NK-92 treated with Interleukin-12 subunit alpha and Interleukin-12 subunit beta, amount 100 ng/mL, for 24 hours (cell line): Measurements from ENCODE around the gene ANKRD63.
A peak's percentile ranks its signal among the peaks of the same experiment; 100 is the strongest.

Source experiments
- DNase-seq: peaks from one replicate; lab custom pipeline; 2025; lab: John Stamatoyannopoulos, UW

The ANKRD63 gene

GRCh38 chr15:40313531-40314398 lies 30.9 kb upstream of the ANKRD63 start:
- DNase-seq = no peak

GRCh38 chr15:40312370-40313158 lies 29.7 kb upstream of the ANKRD63 start:
- no peak for DNase-seq

GRCh38 chr15:40310993-40311392 lies 28.1 kb upstream of the ANKRD63 start:
- DNase-seq = no peak

- peak; percentile 71 for DNase-seq
Measured at GRCh38 chr15:40310001-40310959, 27.4 kb upstream of the ANKRD63 start.

- DNase-seq = no peak
Measured at GRCh38 chr15:40309344-40309862, 26.5 kb upstream of the ANKRD63 start.

- DNase-seq = peak; percentile 82
Measured at GRCh38 chr15:40307421-40308211, 24.8 kb upstream of the ANKRD63 start, which contains the start of gene PLCB2. TSS of gene PLCB2 (minus strand) at chr15:40307935. CDS start at chr15:40307672, 263 bp downstream.

GRCh38 chr15:40306908-40307307 lies 24.0 kb upstream of the ANKRD63 start:
- DNase-seq = no peak

- DNase-seq = no peak
Measured at GRCh38 chr15:40306371-40306770, 23.5 kb upstream of the ANKRD63 start.

- no peak for DNase-seq
Measured at GRCh38 chr15:40305281-40305680, 22.4 kb upstream of the ANKRD63 start.

- DNase-seq = no peak
Measured at GRCh38 chr15:40303576-40303975, 20.7 kb upstream of the ANKRD63 start.

- DNase-seq = no peak
Measured at GRCh38 chr15:40302981-40303380, 20.1 kb upstream of the ANKRD63 start.

- no peak for DNase-seq
Measured at GRCh38 chr15:40302288-40302886, 19.5 kb upstream of the ANKRD63 start.

- no peak for DNase-seq
Measured at GRCh38 chr15:40301467-40302179, 18.8 kb upstream of the ANKRD63 start.

- DNase-seq = no peak
Measured at GRCh38 chr15:40300771-40301170, 17.9 kb upstream of the ANKRD63 start.

- DNase-seq = no peak
Measured at GRCh38 chr15:40300367-40300766, 17.5 kb upstream of the ANKRD63 start.

GRCh38 chr15:40298216-40298935 lies 15.5 kb upstream of the ANKRD63 start:
- no peak for DNase-seq

- no peak for DNase-seq
Measured at GRCh38 chr15:40297356-40297755, 14.5 kb upstream of the ANKRD63 start.

- no peak for DNase-seq
Measured at GRCh38 chr15:40296561-40297230, 13.8 kb upstream of the ANKRD63 start.
